Measurements from ENCODE around the gene KIF2B.
"Not testable (repeated sequence)": the region's sequence is repeated elsewhere in the genome, so short reads cannot be mapped to it uniquely, and the experiment has no call there.

The KIF2B gene, protein sequence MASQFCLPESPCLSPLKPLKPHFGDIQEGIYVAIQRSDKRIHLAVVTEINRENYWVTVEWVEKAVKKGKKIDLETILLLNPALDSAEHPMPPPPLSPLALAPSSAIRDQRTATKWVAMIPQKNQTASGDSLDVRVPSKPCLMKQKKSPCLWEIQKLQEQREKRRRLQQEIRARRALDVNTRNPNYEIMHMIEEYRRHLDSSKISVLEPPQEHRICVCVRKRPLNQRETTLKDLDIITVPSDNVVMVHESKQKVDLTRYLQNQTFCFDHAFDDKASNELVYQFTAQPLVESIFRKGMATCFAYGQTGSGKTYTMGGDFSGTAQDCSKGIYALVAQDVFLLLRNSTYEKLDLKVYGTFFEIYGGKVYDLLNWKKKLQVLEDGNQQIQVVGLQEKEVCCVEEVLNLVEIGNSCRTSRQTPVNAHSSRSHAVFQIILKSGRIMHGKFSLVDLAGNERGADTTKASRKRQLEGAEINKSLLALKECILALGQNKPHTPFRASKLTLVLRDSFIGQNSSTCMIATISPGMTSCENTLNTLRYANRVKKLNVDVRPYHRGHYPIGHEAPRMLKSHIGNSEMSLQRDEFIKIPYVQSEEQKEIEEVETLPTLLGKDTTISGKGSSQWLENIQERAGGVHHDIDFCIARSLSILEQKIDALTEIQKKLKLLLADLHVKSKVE

GRCh38 chr17:53822764-53823163 is at the start of gene KIF2B:
KIF2B (plus strand) TSS chr17:53822927; CDS start chr17:53823034, 107 bp downstream.
- DNase-seq: no peak

DNA sequence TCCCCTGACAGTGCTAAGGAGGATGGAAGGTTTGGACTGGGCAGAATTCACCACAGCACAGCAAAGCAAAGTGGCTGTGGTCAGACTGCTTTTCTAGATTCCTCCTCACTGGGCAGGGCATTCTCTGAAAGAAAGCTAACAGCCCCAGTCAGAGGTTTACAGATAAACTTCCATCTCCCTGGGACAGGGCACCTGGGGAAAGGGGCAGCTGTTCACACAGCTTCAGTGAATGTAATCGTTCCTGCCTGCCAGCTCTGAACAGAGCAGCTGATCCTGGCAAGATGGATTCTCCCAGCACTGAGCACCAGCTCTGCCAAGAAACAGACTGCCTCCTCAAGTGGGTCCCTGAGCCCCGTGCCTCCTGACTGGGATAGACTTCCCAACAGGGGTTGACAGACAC is 42.4 kb upstream of the KIF2B start:
- no peak for DNase-seq

DNA sequence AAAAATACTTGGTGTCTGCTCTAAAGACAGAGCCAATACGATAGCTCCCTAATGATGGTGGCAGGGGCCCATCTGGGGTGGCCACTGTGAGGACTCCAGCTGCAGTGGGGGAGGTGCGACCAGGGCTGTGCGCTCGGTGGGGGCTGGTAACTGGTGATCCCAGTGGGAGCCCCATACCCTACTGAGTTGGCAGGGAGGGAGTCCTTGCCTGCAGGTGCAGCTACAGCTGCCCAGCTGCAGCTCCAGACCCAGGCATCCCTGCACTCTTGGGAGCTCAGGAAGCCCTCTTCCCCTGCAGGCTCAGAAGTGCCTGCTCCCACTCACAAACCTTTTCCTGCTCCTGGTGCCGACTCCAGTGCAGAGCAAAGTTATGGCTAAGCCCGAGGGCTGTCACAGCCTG is 31.2 kb upstream of the KIF2B start:
- no peak for DNase-seq

DNA sequence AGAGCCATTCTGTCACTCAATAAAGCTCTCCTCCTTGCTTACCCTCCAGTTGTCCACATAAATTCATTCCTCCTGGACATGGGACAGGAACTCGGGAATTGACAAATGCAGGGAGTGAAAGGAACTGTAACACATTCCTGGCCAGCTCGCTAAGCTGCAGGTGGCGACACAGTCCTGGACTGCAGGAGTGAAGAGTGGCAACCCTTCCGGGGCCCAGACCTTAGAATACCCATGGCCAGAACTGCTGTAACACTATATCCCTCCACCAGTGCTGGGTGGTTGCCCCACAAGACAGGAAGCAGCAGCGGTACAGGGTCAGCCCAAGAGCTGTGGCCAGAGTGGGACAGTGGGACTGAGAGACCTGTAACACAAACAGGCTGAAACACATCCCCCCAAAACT is 30.3 kb upstream of the KIF2B start:
- DNase-seq: no peak

DNA sequence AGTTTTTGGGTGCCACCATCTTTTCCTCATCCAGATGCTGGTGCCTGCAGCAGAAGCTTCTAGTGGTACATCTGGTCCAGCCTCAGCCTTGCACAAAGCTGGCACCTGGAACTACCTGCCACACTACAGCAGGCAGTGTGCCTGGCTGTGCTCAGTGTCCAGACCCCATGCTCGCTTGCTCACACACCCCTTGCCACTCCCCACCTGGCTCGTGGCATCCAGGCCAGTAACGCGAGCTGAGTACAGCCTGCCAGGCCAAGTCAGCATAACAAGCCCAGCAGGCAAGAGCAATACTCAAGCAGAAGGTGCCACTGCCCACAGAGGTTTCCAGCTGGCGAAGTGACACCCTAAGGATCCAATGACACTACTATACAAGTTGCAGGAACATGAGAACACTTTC is 29.7 kb upstream of the KIF2B start:
- DNase-seq: no peak

- DNase-seq: no peak
Measured at GRCh38 chr17:53794875-53795274, 27.9 kb upstream of the KIF2B start.

DNA sequence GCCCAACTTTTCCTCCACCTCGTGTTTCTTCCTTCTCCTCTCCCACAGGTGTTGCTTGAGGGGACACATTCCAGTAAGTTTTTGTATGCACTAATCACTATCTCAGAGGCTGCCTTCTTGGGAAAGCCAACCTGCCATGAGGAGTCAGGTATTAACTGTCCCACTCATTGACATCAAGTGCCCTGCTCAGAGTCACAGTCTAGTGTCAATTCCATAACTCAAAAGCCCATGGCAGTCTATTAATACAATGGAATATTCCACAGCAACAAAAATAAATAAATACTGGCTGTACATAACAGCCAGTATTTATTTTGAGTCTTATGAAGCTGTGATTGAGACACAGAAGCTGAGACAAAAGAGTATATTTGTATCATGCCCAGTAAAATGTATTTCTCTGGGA is 26.1 kb upstream of the KIF2B start:
- no peak for DNase-seq

DNA sequence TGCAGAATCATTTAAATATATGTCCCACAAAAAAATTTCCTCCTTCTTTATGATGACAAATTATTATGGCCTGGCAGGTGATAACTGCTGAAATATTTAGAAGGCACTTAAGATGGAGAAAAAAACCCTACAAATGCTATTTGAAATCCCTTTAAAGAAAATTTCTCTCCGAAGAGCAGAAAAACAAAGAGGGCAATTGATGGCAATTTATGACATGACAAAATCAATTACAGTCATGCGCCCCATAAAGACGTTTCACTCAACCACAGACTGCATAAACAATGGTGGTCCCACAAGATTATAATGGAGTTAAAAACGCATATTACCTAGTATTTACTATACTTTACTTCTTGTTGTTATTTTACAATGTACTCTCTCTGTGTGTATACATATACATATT is 25.2 kb upstream of the KIF2B start:
- DNase-seq: no peak

GRCh38 chr17:53804437-53804836 is 18.3 kb upstream of the KIF2B start:
- DNase-seq: no peak

- DNase-seq: no peak
Measured at GRCh38 chr17:53806473-53806872, 16.3 kb upstream of the KIF2B start.

DNA sequence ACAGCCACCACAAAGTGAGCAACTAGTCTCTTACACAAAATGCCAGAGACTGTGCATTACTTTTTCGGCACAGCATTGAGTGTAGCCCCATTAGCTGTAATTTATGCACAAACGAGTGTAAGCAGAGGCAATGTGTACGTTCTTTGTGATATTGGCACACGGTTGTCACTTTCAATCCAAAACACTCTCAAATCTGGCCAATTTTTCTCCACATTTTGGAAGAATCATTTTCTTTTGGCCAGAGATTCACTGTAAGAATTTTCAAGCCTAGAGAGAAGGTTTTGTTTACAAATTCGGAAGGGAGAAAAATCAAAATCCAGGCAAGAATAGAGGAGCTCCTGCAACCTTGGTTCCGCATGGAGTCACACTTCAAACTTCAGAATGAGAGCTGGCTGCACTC is 15.4 kb upstream of the KIF2B start:
- DNase-seq: no peak

DNA sequence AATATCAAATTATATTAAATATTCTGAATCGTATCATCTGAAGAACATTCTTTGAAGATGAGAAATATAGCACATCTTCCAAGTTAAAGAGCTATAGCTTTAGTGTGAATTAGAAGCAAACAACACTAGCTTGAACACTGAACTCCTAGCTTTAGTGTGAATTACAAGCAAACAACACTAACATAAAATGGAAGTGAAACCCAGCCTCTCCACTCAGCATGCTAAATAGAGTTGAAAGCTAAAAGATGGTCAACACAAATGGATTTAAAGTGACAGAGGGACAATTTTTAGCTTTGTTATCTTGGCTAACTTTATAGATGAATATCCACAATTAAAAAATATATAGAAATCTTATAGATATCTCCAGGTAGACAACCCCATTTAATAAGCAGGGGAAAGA is 4.5 kb upstream of the KIF2B start:
- DNase-seq: no peak

- DNase-seq: no peak
Measured at GRCh38 chr17:53818929-53819328, 3.8 kb upstream of the KIF2B start.

DNA sequence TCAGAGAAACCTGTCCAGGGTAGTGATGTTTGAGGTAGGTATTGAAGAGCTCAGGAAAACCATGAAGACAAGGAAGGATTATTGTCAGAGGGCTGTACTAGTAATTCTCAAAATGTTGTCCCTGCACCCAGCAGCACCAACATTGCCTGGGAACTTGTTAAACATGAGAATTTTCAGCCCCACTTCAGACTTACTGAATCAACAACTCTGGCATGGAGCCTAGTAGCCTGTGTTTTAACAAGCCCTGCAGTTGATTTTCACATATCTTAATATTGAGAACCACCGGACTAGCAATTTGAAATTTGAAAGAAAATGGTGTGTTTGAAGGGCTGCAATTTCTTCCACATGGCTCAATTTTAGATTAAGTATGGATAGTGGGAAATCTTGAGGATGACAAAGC is 2.8 kb upstream of the KIF2B start:
- no peak for DNase-seq

GRCh38 chr17:53823341-53824050 is 769 bp downstream of the KIF2B start:
- DNase-seq: no peak

DNA sequence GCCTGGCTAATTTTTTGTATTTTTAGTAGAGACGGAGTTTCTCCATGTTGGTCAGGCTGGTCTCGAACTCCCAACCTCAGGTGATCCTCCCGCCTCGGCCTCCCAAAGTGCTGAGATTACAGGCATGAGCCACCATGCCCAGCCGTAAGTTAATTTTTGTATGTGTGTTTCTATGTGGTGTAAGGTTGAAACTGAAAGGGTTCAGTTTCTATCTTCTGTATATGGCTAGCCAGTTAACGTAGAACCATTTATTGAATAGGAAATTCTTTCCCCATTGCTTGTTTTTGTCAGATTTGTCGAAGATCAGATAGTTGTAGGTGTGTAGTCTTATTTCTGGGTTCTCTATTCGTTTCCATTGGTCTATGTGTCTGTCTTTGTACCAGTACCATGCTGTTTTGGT is 12.0 kb downstream of the KIF2B start:
- DNase-seq: not testable (repeated sequence)

GRCh38 chr17:53837131-53837530 is 14.4 kb downstream of the KIF2B start:
- DNase-seq: peak; percentile 2

DNA sequence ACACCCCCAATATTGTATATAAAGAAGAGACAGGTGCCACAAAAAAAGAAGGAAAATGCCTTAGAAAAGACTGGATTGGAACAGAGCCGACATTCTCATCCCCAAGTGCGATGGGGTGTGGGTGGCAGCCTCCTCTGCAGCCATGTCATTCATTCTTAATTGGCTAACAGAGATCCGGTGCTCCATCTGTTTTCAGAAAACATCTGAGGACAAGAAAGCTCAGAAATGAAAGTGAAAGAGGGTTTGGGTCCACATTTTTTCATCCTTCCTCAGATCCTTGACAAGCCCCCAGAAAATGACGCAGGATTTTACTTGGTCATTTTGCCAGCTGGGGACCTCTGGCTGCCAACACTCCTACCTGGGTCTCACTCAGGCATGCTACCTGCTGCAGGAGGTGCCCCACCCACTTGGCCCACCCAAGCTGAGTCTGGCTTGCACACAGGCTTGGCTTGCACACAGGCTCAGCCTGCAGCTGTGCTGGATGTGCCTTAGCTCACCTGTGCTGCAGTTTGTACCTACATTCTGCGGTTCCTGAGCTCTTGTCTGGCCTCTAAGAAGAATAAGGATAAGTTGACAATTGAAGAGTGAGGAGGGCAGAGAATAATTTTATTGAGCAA is 21.9 kb downstream of the KIF2B start:
- DNase-seq: no peak

- not testable (repeated sequence) for DNase-seq
Measured at GRCh38 chr17:53871128-53871527, 48.4 kb downstream of the KIF2B start.

All from fibroblast of skin of right quadriceps (primary cell).